ENCODE data around the gene CYFIP2. TPM values are rescaled to one million over a fixed set of nuclear protein-coding genes. Genes with fewer than 3 reads are reported as not detected.

CYFIP2 gene
- polyA plus RNA-seq, 1 donor (not counting 4 experiments of a cell fraction or from before 2014, with no cell fraction given), result 0.62 TPM

DNA sequence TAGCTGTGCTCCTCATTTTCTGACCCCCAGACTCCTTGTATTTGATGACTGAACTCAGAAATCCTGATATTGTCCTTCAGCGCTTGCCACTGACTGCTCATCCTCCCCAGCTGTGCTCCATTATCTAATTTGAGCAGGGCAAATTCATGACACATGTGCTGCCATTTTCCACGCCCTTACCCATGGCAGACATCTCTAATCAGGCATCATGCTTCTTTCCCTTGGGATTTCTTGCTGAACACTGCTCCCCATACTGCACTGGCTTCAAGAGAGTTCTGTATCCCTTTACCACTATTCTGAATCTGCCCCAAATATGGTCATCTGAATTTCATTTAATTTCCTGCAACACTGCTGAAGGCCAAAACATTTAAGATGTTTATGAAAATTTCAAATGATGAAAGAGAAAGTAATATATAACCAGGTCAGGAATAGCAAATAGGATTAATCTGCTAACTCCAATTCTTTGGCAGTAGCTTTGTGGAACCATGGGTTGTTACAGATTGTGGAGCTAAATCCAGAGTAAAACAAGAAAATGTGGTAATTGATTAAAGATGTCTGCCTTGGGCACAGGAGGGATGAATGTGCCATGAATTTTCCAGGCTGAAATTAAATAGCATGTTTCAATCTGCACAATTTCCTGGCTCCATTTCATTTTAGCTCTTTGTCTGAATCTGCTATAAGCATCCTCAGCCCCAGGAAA, 93.6 kb downstream of the CYFIP2 start:
- Histone ChIP-seq H3K36me3 (ENCODE audit: control insufficient read depth in 2 of 2, extremely low read depth in 1 of 2, insufficient read depth in 2 of 2, low read length in 2 of 2) (no peaks in the 10 kb centered on the region), H3K4me3 (ENCODE audit: control insufficient read depth in 2 of 3, extremely low read depth in 1 of 3, insufficient read depth in 2 of 3, low read depth in 1 of 3, low read length in 3 of 3) (no peak overlapping the region), H4K20me1 (ENCODE audit: control insufficient read depth, extremely low read depth, insufficient read depth, low read length) (no peaks in the 10 kb centered on the region), H3K9ac (ENCODE audit: control insufficient read depth, extremely low read depth, insufficient read depth, low read length) (no peak overlapping the region), H3K79me2 (ENCODE audit: control insufficient read depth, insufficient read depth, low read length) (no peaks in the 10 kb centered on the region), H2AFZ (ENCODE audit: control insufficient read depth, low read length) (no peak overlapping the region), H3K9me3 (ENCODE audit: control insufficient read depth, low read depth, low read length) (no peaks in the 10 kb centered on the region), H3K27ac (ENCODE audit: control insufficient read depth, insufficient read depth, low read length) (no peak overlapping the region), H3K27me3 (ENCODE audit: control insufficient read depth, extremely low read depth, insufficient read depth, low read length) (no peaks in the 10 kb centered on the region), H3K4me2 (ENCODE audit: control insufficient read depth, extremely low read depth, insufficient read depth, low read depth, low read length) (no peak overlapping the region), H3K9me1 (ENCODE audit: control insufficient read depth, extremely low read depth, insufficient read depth, low read length) (no peaks in the 10 kb centered on the region), H3K4me1 (ENCODE audit: control insufficient read depth, extremely low read depth, insufficient read depth, low read length) (no peaks in the 10 kb centered on the region)
- TF ChIP-seq, protein P1, sequence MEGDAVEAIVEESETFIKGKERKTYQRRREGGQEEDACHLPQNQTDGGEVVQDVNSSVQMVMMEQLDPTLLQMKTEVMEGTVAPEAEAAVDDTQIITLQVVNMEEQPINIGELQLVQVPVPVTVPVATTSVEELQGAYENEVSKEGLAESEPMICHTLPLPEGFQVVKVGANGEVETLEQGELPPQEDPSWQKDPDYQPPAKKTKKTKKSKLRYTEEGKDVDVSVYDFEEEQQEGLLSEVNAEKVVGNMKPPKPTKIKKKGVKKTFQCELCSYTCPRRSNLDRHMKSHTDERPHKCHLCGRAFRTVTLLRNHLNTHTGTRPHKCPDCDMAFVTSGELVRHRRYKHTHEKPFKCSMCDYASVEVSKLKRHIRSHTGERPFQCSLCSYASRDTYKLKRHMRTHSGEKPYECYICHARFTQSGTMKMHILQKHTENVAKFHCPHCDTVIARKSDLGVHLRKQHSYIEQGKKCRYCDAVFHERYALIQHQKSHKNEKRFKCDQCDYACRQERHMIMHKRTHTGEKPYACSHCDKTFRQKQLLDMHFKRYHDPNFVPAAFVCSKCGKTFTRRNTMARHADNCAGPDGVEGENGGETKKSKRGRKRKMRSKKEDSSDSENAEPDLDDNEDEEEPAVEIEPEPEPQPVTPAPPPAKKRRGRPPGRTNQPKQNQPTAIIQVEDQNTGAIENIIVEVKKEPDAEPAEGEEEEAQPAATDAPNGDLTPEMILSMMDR (optimal IDR thresholded peaks at IDR 0.05 in 1 of 3, IDR thresholded peaks at IDR 0.05 in 1 of 3, conservative IDR thresholded peaks at IDR 0.05 in 1 of 3; ENCODE audit: extremely low read depth in 1 of 3, insufficient read depth in 2 of 3, low read length in 3 of 3), result no peak
- no peak for TF ChIP-seq EZH2 (IDR thresholded peaks at IDR 0.05; ENCODE audit: low read length)
- dilution Hi-C loops (cut with MboI; ENCODE audit: extremely low pct_ligation_motif_present, low sequenced_read_pairs), result no loop called here
- DNase-seq (ENCODE audit: low read depth, low spot score), result no peak
- FAIRE-seq, result no peak

DNA sequence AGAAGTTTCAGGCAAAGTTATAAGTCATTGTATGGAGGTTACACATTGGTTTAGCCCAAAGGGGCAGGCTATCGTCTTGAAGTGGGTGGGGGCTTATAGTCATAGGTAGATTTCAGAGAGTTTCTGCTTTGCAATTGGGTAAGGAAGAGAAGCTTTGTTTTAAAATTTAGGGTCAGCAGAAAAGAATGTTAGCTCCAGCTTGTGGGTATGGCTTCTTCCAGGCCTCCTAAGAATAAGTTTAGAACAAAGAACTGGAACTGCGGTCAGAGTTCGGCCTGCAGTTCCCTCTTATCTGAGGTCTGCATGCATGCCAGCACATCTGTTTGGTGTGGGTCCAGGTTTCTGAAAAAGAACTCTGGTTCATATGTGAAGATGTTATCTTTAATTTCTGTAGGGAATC, 96.1 kb downstream of the CYFIP2 start:
- Histone ChIP-seq H3K9me1 (ENCODE audit: control insufficient read depth, extremely low read depth, insufficient read depth, low read length) (no peaks in the 10 kb centered on the region), H4K20me1 (ENCODE audit: control insufficient read depth, extremely low read depth, insufficient read depth, low read length) (no peaks in the 10 kb centered on the region), H3K27ac (ENCODE audit: control insufficient read depth, insufficient read depth, low read length) (no peak overlapping the region), H3K79me2 (ENCODE audit: control insufficient read depth, insufficient read depth, low read length) (no peaks in the 10 kb centered on the region), H3K4me3 (ENCODE audit: control insufficient read depth in 2 of 3, extremely low read depth in 1 of 3, insufficient read depth in 2 of 3, low read depth in 1 of 3, low read length in 3 of 3) (no peak overlapping the region), H3K9me3 (ENCODE audit: control insufficient read depth, low read depth, low read length) (no peaks in the 10 kb centered on the region), H3K4me1 (ENCODE audit: control insufficient read depth, extremely low read depth, insufficient read depth, low read length) (no peaks in the 10 kb centered on the region), H3K4me2 (ENCODE audit: control insufficient read depth, extremely low read depth, insufficient read depth, low read depth, low read length) (no peak overlapping the region), H3K27me3 (ENCODE audit: control insufficient read depth, extremely low read depth, insufficient read depth, low read length) (no peaks in the 10 kb centered on the region), H3K9ac (ENCODE audit: control insufficient read depth, extremely low read depth, insufficient read depth, low read length) (no peak overlapping the region), H2AFZ (ENCODE audit: control insufficient read depth, low read length) (no peak overlapping the region), H3K36me3 (ENCODE audit: control insufficient read depth in 2 of 2, extremely low read depth in 1 of 2, insufficient read depth in 2 of 2, low read length in 2 of 2) (no peaks in the 10 kb centered on the region)
- dilution Hi-C loops (cut with MboI; ENCODE audit: extremely low pct_ligation_motif_present, low sequenced_read_pairs), result no loop called here
- DNase-seq (ENCODE audit: low read depth, low spot score), result no peak
- no peak for FAIRE-seq
- no peak for TF ChIP-seq EZH2 (IDR thresholded peaks at IDR 0.05; ENCODE audit: low read length)
- TF ChIP-seq, protein P1 (optimal IDR thresholded peaks at IDR 0.05 in 1 of 3, IDR thresholded peaks at IDR 0.05 in 1 of 3, conservative IDR thresholded peaks at IDR 0.05 in 1 of 3; ENCODE audit: extremely low read depth in 1 of 3, insufficient read depth in 2 of 3, low read length in 3 of 3), result no peak
